Right lobe of liver (tissue), 6 donors: ENCODE results near the gene CTRB2. TPM values are rescaled to one million over a fixed set of nuclear protein-coding genes. Genes with fewer than 3 reads are reported as not detected.
"Not testable (repeated sequence)": the region's sequence is repeated elsewhere in the genome, so short reads cannot be mapped to it uniquely, and the experiment has no call there.

Source experiments
- ATAC-seq, 4 donors: fragments of 200-7000 bp; cut with Tn5 transposase; one replicate each; pipeline ENCODE4 v1.9.1; 2020; ENCODE audit warnings: mild to moderate bottlenecking in 4 of 4, moderate library complexity in 4 of 4
- DNase-seq, 3 donors: peaks; one replicate each; pipeline ENCODE4 v3.0.0-alpha.2; 2020
- H3K27ac ChIP-seq, 3 donors: fragments of 200-600 bp; one replicate each; pipeline ENCODE4 v1.8.0; 2022
- H3K27me3 ChIP-seq, 2 donors: fragments of 200-600 bp; one replicate each; pipeline ENCODE4 v1.8.0; 2022
- H3K36me3 ChIP-seq, 4 donors: fragments of 200-600 bp; sonication (generic) in 1 of 4; one replicate each; pipeline versions ENCODE4 v1.5.1 to v1.8.0; 2017 to 2022; ENCODE audit warnings: control low read depth in 1 of 4
- H3K4me1 ChIP-seq, 4 donors: fragments of 200-600 bp; sonication (generic) in 1 of 4; one replicate each; pipeline versions ENCODE4 v1.5.1 to v1.8.0; 2017 to 2022; ENCODE audit warnings: control low read depth in 1 of 4
- H3K4me3 ChIP-seq, 3 donors: fragments of 200-600 bp; one replicate each; pipeline ENCODE4 v1.8.0; 2022
- H3K9me3 ChIP-seq, 4 donors: fragments of 200-600 bp; sonication (generic) in 1 of 4; one replicate each; pipeline versions ENCODE4 v1.5.1 to v1.8.0; 2017 to 2022; ENCODE audit warnings: control low read depth in 1 of 4
- CTCF ChIP-seq, 4 donors: fragments of 200-600 bp in 3 of 4; fragments of 450-650 bp in 1 of 4; IDR thresholded peaks; one replicate each; pipeline versions ENCODE4 v1.5.1 to v1.8.0; 2016 to 2022; ENCODE audit warnings: antibody characterized with exemption in 4 of 4, mild to moderate bottlenecking in 2 of 4
- POLR2A ChIP-seq: fragments of 450-650 bp; IDR thresholded peaks from one replicate; pipeline ENCODE4 v1.6.1; 2017; ENCODE audit warnings: antibody characterized with exemption, mild to moderate bottlenecking
- WGBS: methylation state at CpG from one replicate; pipeline ENCODE4 v1.1.6; 2018; ENCODE audit warnings: low coverage, low lambda C conversion rate; ENCODE audit not compliant: insufficient coverage; ENCODE audit errors: missing lambda C conversion rate; 5-methylcytosine and 5-hydroxymethylcytosine counted together
- intact Hi-C, 2 donors: fragments of 100-400 bp; cut with DNase I; formaldehyde crosslinking; loops; one replicate each; pipeline versions ENCODE4 v1.11.2 to v1.14.1; 2022
- total RNA-seq, 6 experiments: library from RNA; depleted of rRNA in 2 of 6; stranded (reverse); fragments of >200 nt in 2 of 6; fragmentation: NEBNext Ultra II Directional in 3 of 6; extraction: Animal tissue kit (Norgen Biotek cat#: 25700) in 3 of 6; gene quantifications; one replicate each; pipeline versions ENCODE4 v1.1.0 to v1.2.4, GENCODE V29; 2016 to 2023
- donor health status: DM: no; HTN: yes; CAD: no.
- donor health status: DM: no; HTN: no; CAD: no.
- donor health status: DM: no; HTN: no; CAD: no.
- donor health status: DM: no; HTN: yes; CAD: no.
- donor health status: DM: no; HTN: yes; CAD: no.

CTRB2 gene
- total RNA-seq, 6 experiments from 2014 or later = not detected

DNA sequence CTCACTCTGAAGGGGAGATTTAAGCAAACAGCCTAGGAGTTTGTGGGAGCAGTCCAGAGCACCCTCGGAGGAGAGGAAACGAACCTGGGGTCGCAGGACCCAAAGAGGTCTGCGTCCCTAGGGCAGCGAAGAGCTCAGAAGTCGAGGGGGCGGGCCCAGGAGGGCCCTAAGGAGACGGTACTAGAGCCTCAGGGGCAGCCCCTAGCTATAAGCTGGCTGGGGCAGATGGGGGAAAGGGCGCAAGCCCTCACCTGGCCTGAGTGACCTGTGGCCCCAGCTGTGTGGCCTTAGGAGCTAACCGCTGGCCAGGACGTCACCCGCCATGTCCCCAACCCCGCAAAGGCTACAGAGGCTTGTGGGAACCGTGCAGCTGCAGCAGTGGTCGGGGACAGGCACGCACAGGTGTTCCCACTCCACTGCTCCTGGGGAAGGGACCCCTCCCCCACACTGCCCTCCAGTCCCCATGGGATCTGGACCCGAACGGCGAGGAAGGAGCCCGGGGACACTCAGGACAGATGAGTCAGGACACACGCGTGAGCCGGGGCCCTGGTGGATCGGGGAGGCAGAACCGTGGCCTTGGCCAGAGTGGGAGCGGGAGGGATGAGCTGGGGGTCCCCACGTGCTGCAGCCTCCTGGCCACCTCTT lies 2.0 kb upstream of the CTRB2 start:
- Histone ChIP-seq H3K27ac (no peak overlapping the region), H3K27me3 (no peaks in the 10 kb centered on the region), H3K4me1 (no peaks in the 10 kb centered on the region), H3K9me3 (no peaks in the 10 kb centered on the region), H3K36me3 (no peaks in the 10 kb centered on the region), H3K4me3 (no peak overlapping the region)
- 88% methylated on average over 8 of the region's 27 CpGs for WGBS
- DNase-seq (no peak), ATAC-seq (peak in 1 of 4 donors; percentile 8)
- TF ChIP-seq CTCF (IDR thresholded peaks at IDR 0.05) (no peak), POLR2A (no peak)
- intact Hi-C loops = no loop called here

GRCh38 chr16:75208242-75208825 lies 1.4 kb upstream of the CTRB2 start:
- intact Hi-C loops = no loop called here
- DNase-seq = no peak
- H3K4me1 ChIP-seq = no peaks in the 10 kb centered on the region
- WGBS = 60% methylated on average over 1 of the region's 13 CpGs
- H3K27ac ChIP-seq = no peak overlapping the region
- H3K36me3 ChIP-seq = no peaks in the 10 kb centered on the region
- no peaks in the 10 kb centered on the region for H3K27me3 ChIP-seq
- no peak for TF ChIP-seq POLR2A
- no peak for TF ChIP-seq CTCF (IDR thresholded peaks at IDR 0.05)
- no peak for ATAC-seq
- no peaks in the 10 kb centered on the region for H3K9me3 ChIP-seq
- H3K4me3 ChIP-seq = no peak overlapping the region

- Histone ChIP-seq H3K27ac (no peak overlapping the region), H3K9me3 (no peaks in the 10 kb centered on the region), H3K27me3 (no peaks in the 10 kb centered on the region), H3K4me3 (no peak overlapping the region), H3K4me1 (no peaks in the 10 kb centered on the region), H3K36me3 (no peaks in the 10 kb centered on the region)
- TF ChIP-seq CTCF (IDR thresholded peaks at IDR 0.05) (no peak), POLR2A (no peak)
- intact Hi-C loops = loop anchor here in 1 of 2 donors (2.0 kb wide), 1 partner anchor 17 kb away; no protein-coding TSS in a partner anchor
- 100% methylated on average over 3 of the region's 11 CpGs for WGBS
- ATAC-seq (no peak), DNase-seq (no peak)
Observed at GRCh38 chr16:75207831-75208230, 870 bp upstream of the CTRB2 start.

DNA sequence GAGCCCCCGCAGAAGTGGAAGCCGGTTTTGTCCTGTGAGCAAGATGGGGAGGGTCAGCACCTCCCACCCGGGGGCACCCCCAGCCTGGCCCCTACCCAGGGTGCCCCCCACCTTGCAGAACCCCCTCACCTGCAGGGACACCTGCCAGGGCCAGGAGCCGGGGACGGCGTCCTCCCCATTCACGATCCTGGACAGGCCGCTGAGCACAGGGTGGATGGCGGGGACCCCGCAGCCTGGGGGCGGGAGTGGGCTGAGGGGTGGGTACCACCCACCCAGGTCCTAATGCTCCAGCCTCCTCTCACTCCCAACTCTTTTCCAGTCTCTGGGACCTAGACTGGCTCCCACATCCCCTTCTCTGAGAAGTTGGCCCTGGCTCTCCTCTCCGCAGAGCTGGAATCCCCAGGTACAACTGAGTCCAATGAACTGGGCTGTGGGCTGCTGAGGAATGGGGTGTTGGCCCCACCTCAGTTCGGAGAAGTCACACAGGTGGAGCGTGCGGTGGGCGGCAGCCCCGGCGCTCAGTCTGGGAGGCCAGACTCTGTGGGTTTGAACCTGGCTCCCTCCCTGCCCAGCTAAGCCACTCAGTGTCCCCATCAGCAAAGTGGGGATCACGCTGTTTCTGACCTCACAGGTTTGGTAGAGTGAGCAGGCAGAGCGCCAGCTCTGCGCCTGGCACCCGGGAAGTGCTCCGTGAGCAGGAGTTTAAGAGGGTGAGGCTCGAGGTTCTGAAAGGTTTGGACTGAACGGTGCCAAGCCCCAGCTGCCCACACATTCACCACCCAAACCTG lies 806 bp downstream of the CTRB2 start:
- H3K4me3 ChIP-seq, H3K36me3 ChIP-seq, H3K27ac ChIP-seq, H3K9me3 ChIP-seq, H3K27me3 ChIP-seq, H3K4me1 ChIP-seq: not testable (repeated sequence)
- WGBS = 80% methylated on average over 1 of the region's 25 CpGs
- intact Hi-C loops = loop anchor here in 1 of 2 donors (2.0 kb wide), 1 partner anchor 19 kb away; no protein-coding TSS in a partner anchor
- DNase-seq (peak in 2 of 3 donors; percentile 10 to 27), ATAC-seq (peak in 1 of 4 donors; percentile 4)

DNA sequence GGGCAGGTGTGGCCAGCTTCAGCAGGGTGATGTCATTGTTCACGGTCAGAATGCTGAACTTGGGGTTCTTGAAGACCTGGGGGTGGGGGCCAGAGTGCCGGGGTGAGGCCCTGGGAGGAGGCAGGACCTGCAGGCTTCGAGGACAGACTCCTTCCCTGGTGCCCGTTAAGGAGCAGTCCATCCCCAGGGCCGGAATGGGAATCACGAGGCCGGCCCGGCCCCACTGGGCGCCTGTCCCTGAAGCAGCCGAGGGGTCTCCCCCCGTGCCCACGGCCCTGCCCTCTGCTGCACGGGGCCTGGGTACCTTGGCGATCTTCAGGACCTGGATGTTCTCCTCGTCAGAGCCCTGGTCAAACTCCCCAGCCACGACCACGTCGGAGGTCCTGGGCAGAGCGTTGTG lies 1.5 kb downstream of the CTRB2 start:
- WGBS = no CpG with 5 or more reads among the region's 19 CpGs
- H3K9me3 ChIP-seq, H3K4me3 ChIP-seq, H3K4me1 ChIP-seq, ATAC-seq, H3K36me3 ChIP-seq, intact Hi-C loops, H3K27ac ChIP-seq, H3K27me3 ChIP-seq: not testable (repeated sequence)
- peak in 1 of 3 donors; percentile 41 for DNase-seq

DNA sequence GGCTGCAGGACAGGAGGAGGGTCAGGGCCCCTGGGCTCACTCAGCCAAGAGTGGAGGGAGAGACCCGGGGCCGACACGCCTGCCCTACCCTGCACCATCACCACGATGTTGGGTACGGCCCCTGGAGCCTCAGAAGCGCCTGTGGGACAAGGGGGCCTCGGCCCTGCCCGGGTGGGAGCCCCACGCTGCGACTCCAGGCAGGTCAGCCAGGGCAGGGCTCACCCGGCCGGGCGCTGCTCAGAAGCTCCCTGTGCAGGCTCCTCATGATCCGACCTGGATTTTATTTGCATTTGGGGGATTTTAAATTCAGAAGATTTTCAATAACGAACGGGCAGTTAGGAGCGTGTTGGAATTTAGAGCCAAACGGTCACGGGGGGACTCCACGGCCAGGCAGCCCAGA lies 2.1 kb downstream of the CTRB2 start:
- no CpG with 5 or more reads among the region's 20 CpGs for WGBS
- H3K4me3 ChIP-seq, DNase-seq, H3K27me3 ChIP-seq, H3K9me3 ChIP-seq, intact Hi-C loops, H3K36me3 ChIP-seq, H3K4me1 ChIP-seq, H3K27ac ChIP-seq: not testable (repeated sequence)
- ATAC-seq = peak in 2 of 4 donors; percentile 11
